B cell (primary cell): ENCODE measurements around the gene BAZ2B. TPM values are rescaled to one million over a fixed set of nuclear protein-coding genes. Genes with fewer than 3 reads are reported as not detected.

Experiments
- ATAC-seq: fragments of 200-7000 bp; cut with Tn5 transposase; one replicate; pipeline ENCODE4 v1.10.0; 2021; ENCODE audit warnings: low read depth, mild to moderate bottlenecking, moderate number of reproducible peaks, moderate library complexity
- CTCF ChIA-PET: fragments of 350-600 bp; sonication (Branson Sonifier 250); formaldehyde crosslinking; loops from one replicate; lab custom pipeline; 2021; ENCODE audit warnings: antibody characterized with exemption, inconsistent platforms; lab: Charles Lee
- POLR2A ChIA-PET: fragments of 350-600 bp; sonication (Branson Sonifier 250); formaldehyde crosslinking; loops from one replicate; lab custom pipeline; 2021; ENCODE audit warnings: antibody characterized with exemption; lab: Charles Lee
- DNase-seq: peaks from one replicate; pipeline ENCODE4 v3.0.0; 2013
- H2AFZ ChIP-seq: 2 replicates; pipeline ENCODE4 v1.6.1; 2012; ENCODE audit warnings: mild to moderate bottlenecking, low read depth, low read length; ENCODE audit not compliant: insufficient read depth, poor library complexity, severe bottlenecking
- H3K27ac ChIP-seq, 2 donors: 1 replicate in 1 of 2; 2 replicates in 1 of 2; pipeline ENCODE4 v1.5.1; 2012 to 2013; ENCODE audit warnings: low read length in 2 of 2, mild to moderate bottlenecking in 2 of 2, moderate library complexity in 1 of 2
- H3K27me3 ChIP-seq, 4 experiments: fragments of 200-600 bp in 1 of 4; sonication (generic) in 1 of 4; replicated peaks in 1 of 4; 1 replicate in 2 of 4; 2 replicates in 2 of 4; pipeline versions ENCODE4 v1.6.1 to v1.7.0; 2013 to 2016; ENCODE audit warnings: low read length in 3 of 4, mild to moderate bottlenecking in 2 of 4, mixed read lengths in 1 of 4, moderate library complexity in 1 of 4; ENCODE audit not compliant: insufficient read depth in 4 of 4, control insufficient read depth in 3 of 4; ENCODE audit errors: control extremely low read depth in 1 of 4
- H3K36me3 ChIP-seq, 2 experiments: replicated peaks in 1 of 2; 1 replicate in 1 of 2; 2 replicates in 1 of 2; pipeline versions ENCODE4 v1.6.1 to v1.7.1; 2013; ENCODE audit warnings: low read length in 1 of 2; ENCODE audit not compliant: insufficient read depth in 2 of 2, control insufficient read depth in 1 of 2; ENCODE audit errors: control extremely low read depth in 1 of 2, extremely low read depth in 1 of 2
- H3K4me1 ChIP-seq, 2 donors: fragments of 200-600 bp in 1 of 2; sonication (generic) in 1 of 2; 1 replicate in 1 of 2; 2 replicates in 1 of 2; pipeline versions ENCODE4 v1.5.1 to v1.6.1; 2013 to 2017; ENCODE audit warnings: low read length in 2 of 2; ENCODE audit not compliant: control insufficient read depth in 2 of 2, insufficient read depth in 2 of 2
- H3K4me2 ChIP-seq: replicated peaks from 2 replicates; pipeline ENCODE3; 2012; ENCODE audit warnings: mild to moderate bottlenecking, low read depth, low read length; ENCODE audit not compliant: poor library complexity, severe bottlenecking
- H3K4me3 ChIP-seq, 5 experiments: fragments of 200-600 bp in 1 of 5; sonication (generic) in 1 of 5; 1 replicate in 3 of 5; 2 replicates in 2 of 5; pipeline versions ENCODE4 v1.5.1 to v1.7.0; 2011 to 2016; ENCODE audit warnings: low read length in 4 of 5, mild to moderate bottlenecking in 4 of 5, low read depth in 2 of 5, control low read depth in 1 of 5, moderate library complexity in 1 of 5; ENCODE audit not compliant: insufficient read depth in 1 of 5; ENCODE audit errors: control extremely low read depth in 1 of 5, extremely low read depth in 1 of 5
- H3K79me2 ChIP-seq: fragments of 200-600 bp; sonication (generic); one replicate; pipeline ENCODE4 v1.6.0; 2016; ENCODE audit warnings: low read length; ENCODE audit not compliant: control insufficient read depth, insufficient read depth
- H3K9ac ChIP-seq: fragments of 200-600 bp; sonication (generic); 2 replicates; pipeline ENCODE4 v1.6.1; 2017; ENCODE audit warnings: mild to moderate bottlenecking, low read length, moderate library complexity
- H3K9me3 ChIP-seq, 3 donors: one replicate each; pipeline versions ENCODE4 v1.6.1 to v1.7.1; 2013; ENCODE audit warnings: low read length in 2 of 3; ENCODE audit not compliant: control insufficient read depth in 2 of 3, insufficient read depth in 1 of 3; ENCODE audit errors: control extremely low read depth in 1 of 3
- H4K20me1 ChIP-seq: 2 replicates; pipeline ENCODE4 v1.6.0; 2012; ENCODE audit warnings: mild to moderate bottlenecking, low read length; ENCODE audit not compliant: insufficient read depth, control insufficient read depth, poor library complexity, severe bottlenecking
- H3K27ac Mint-ChIP-seq: one replicate; pipeline ENCODE4 v1.8.0; 2021; ENCODE audit warnings: mixed read lengths
- H3K27me3 Mint-ChIP-seq: one replicate; pipeline ENCODE4 v1.8.0; 2021; ENCODE audit warnings: mixed read lengths
- H3K4me1 Mint-ChIP-seq: one replicate; pipeline ENCODE4 v1.8.0; 2021; ENCODE audit warnings: mixed read lengths
- H3K4me3 Mint-ChIP-seq: one replicate; pipeline ENCODE4 v1.8.0; 2021; ENCODE audit warnings: mixed read lengths
- H3K9me3 Mint-ChIP-seq: one replicate; pipeline ENCODE4 v1.8.0; 2022; ENCODE audit warnings: mixed read lengths; ENCODE audit not compliant: insufficient read depth
- EZH2 ChIP-seq: IDR thresholded peaks from 2 replicates; pipeline ENCODE4 v1.6.1; 2012; ENCODE audit warnings: borderline replicate concordance, low read depth, mild to moderate bottlenecking, moderate library complexity, low read length; ENCODE audit not compliant: insufficient read depth, poor library complexity, severe bottlenecking
- WGBS: methylation state at CpG from one replicate; pipeline ENCODE4 v1.1.5; 2013; ENCODE audit warnings: missing lambda C conversion rate; ENCODE audit not compliant: insufficient coverage; 5-methylcytosine and 5-hydroxymethylcytosine counted together
- intact Hi-C: fragments of 100-400 bp; cut with micrococcal nuclease; formaldehyde crosslinking; loops from one replicate; pipeline ENCODE4 v1.10.0; 2022
- polyA plus RNA-seq: library from polyadenylated mRNA; depleted of rRNA; stranded (reverse); fragments of >200 nt; gene quantifications from 2 replicates; pipeline ENCODE4 v1.2.3, GENCODE V29; 2012
- small RNA-seq: library from RNA; depleted of rRNA; stranded (forward); fragments of <200 nt; gene quantifications from one replicate; pipeline ENCODE3, GENCODE V24; 2012; ENCODE audit warnings: low replicate concordance, low read depth; ENCODE audit not compliant: insufficient read length
- total RNA-seq, 2 donors: library from RNA; stranded (reverse); fragments of 120-200 nt in 1 of 2; gene quantifications; 1 replicate in 1 of 2; 2 replicates in 1 of 2; pipeline versions ENCODE4 v1.2.3 to v1.2.4, GENCODE V29; 2013 to 2022
- TF ChIP-seq, protein P1 (sequence below): fragments of 200-600 bp; IDR thresholded peaks from one replicate; pipeline ENCODE4 v1.8.0; 2022; ENCODE audit warnings: antibody characterized with exemption, mild to moderate bottlenecking

BAZ2B gene
- total and polyA plus RNA-seq, 2 donors (not counting 1 experiment from before 2014, with no cell fraction given), result 8.6 to 42.3 TPM

DNA sequence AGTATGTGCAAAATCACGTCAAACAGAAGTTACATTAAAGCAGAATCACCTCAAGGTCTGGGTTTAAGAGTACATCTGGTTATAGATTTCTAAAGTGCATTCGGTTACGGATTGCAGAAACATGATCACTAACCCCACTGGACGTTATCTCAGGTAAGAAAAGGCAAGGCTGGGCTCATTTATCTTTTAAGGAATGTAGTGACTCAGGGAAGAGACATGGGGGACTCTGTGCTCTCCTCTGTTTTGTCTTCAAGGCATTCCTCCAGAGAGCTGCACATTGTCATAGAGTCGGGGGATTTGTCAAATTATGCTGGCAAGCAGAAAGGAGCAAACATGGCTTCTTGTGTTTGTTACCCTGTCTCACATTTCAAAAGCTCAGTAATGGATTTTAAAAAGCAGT, 344.2 kb downstream of the BAZ2B start:
- no peak overlapping the region for H3K27ac Mint-ChIP-seq
- CTCF ChIA-PET, result no interaction called here

DNA sequence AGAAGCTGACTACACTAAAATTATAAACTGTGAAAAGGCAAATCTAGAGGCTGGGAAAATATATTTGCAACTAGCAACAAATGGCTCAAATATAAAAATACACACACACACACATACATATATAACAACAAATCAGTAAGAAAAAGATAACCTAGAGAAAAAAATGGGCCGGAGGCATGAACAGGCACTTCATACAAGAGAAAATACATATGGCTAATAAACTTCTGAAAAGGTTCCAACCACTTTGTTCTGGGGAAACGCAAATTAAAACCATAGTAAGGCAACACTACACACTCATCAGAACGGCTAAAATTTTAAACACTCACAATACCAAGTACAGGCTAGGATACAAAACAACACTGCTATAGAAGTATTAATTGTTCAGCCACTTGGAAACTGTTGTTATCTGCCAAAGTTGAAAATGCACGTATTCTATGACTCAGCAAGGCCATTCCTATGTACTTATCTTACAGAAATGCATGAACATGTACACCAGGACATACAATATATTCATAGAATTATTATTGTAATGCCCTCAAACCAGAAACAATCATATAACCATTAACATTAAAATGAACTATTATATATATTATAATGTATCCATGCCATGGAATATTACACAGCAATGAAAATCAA, 345.5 kb downstream of the BAZ2B start:
- intact Hi-C loops, result no loop called here
- CTCF ChIA-PET, result no interaction called here
- no peak overlapping the region for H3K27ac Mint-ChIP-seq
- no peak overlapping the region for H3K9ac ChIP-seq
- peaks cover 6 to 21% of the 10 kb centered on the region in 2 experiments for H3K36me3 ChIP-seq
- no peak for TF ChIP-seq EZH2
- TF ChIP-seq, protein P1, sequence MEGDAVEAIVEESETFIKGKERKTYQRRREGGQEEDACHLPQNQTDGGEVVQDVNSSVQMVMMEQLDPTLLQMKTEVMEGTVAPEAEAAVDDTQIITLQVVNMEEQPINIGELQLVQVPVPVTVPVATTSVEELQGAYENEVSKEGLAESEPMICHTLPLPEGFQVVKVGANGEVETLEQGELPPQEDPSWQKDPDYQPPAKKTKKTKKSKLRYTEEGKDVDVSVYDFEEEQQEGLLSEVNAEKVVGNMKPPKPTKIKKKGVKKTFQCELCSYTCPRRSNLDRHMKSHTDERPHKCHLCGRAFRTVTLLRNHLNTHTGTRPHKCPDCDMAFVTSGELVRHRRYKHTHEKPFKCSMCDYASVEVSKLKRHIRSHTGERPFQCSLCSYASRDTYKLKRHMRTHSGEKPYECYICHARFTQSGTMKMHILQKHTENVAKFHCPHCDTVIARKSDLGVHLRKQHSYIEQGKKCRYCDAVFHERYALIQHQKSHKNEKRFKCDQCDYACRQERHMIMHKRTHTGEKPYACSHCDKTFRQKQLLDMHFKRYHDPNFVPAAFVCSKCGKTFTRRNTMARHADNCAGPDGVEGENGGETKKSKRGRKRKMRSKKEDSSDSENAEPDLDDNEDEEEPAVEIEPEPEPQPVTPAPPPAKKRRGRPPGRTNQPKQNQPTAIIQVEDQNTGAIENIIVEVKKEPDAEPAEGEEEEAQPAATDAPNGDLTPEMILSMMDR, result no peak
- DNase-seq, result no peak
- H3K4me2 ChIP-seq, result no peak overlapping the region
- peaks cover 20% of the 10 kb centered on the region for H4K20me1 ChIP-seq
- no peak overlapping the region for H3K4me3 Mint-ChIP-seq
- H3K4me3 ChIP-seq, result no peak overlapping the region
- peaks cover 0 to 2% (median 0%) of the 10 kb centered on the region in 3 donors for H3K9me3 ChIP-seq
- no peaks in the 10 kb centered on the region for H3K4me1 ChIP-seq
- POLR2A ChIA-PET, result no interaction called here
- H3K9me3 Mint-ChIP-seq, result no peaks in the 10 kb centered on the region
- H3K4me1 Mint-ChIP-seq, result peaks cover 1% of the 10 kb centered on the region
- WGBS, result 100% methylated on average over 1 of the region's 4 CpGs
- no peaks in the 10 kb centered on the region for H3K27me3 Mint-ChIP-seq
- H3K27ac ChIP-seq, result no peak overlapping the region
- ATAC-seq, result no peak
- H3K79me2 ChIP-seq, result peaks cover 42% of the 10 kb centered on the region
- H3K27me3 ChIP-seq, result no peaks in the 10 kb centered on the region
- H2AFZ ChIP-seq, result no peak overlapping the region

More for the DNA sequence above, 344.2 kb downstream of the BAZ2B start:
- ATAC-seq (no peak), DNase-seq (no peak)
- Mint-ChIP-seq H3K9me3 (no peaks in the 10 kb centered on the region), H3K4me1 (peaks cover 1% of the 10 kb centered on the region), H3K27me3 (no peaks in the 10 kb centered on the region), H3K4me3 (no peak overlapping the region)
- Histone ChIP-seq H2AFZ (no peak overlapping the region), H3K4me2 (no peak overlapping the region), H3K79me2 (peaks cover 48% of the 10 kb centered on the region), H3K36me3 (peaks cover 8 to 21% of the 10 kb centered on the region in 2 experiments), H3K9me3 (peaks cover 0 to 2% (median 0%) of the 10 kb centered on the region in 3 donors), H3K27me3 (no peaks in the 10 kb centered on the region), H3K9ac (no peak overlapping the region), H3K27ac (no peak overlapping the region), H3K4me1 (no peaks in the 10 kb centered on the region), H3K4me3 (no peak overlapping the region), H4K20me1 (peaks cover 15% of the 10 kb centered on the region)
- TF ChIP-seq, protein P1, result no peak
- no peak for TF ChIP-seq EZH2
- POLR2A ChIA-PET, result no interaction called here
- WGBS, result 100% methylated on average over 3 of the region's 5 CpGs
- intact Hi-C loops, result no loop called here

Small RNAs within 50 kb of the gene (small RNA-seq; reads per million reads assigned to genes)
- gene RF00019, result not detected

Other genes starting within 250 kb of the BAZ2B start
- 109 and 116 TPM in 2 replicates for gene MARCHF7, start 96.0 kb upstream of the BAZ2B start, total RNA-seq
- gene MARCHF7, start 96.0 kb upstream of the BAZ2B start, polyA plus RNA-seq, result 52.7 and 55.4 TPM in 2 replicates
- gene CD302, start 181.7 kb upstream of the BAZ2B start, total RNA-seq, result 1.3 and 1.5 TPM in 2 replicates
- 0.61 and 0.72 TPM in 2 replicates for gene CD302, start 181.7 kb upstream of the BAZ2B start, polyA plus RNA-seq